ENCODE data around the gene ECT2.

The ECT2 gene

DNA sequence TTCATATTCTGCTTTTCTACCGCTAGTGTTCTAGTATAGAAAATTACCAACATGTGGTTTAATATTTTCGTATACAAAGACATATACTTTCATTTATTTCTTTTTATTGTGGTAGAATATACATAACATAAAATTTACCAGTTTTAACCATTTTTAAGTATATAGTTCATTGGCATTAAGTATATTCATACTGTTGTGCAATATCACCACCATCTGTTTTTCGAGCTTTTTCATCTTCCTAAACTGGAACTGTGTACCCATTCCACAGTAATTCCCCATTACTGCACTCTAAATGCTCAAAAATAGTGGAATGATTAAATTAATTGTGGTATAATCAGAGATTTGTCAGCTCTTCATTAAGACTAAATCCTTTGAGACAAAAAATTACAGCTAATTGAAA lies 62.9 kb downstream of the ECT2 start:
- no peak overlapping the region for H3K4me3 ChIP-seq (ENCODE audit: low read depth, low read length, poor library complexity, severe bottlenecking)
- H3K27me3 ChIP-seq (ENCODE audit: insufficient read depth, low read length), result no peaks in the 10 kb centered on the region
- no peaks in the 10 kb centered on the region for H3K9me2 ChIP-seq (ENCODE audit: low read depth, low read length)
- H4K20me1 ChIP-seq (ENCODE audit: insufficient read depth, low read length), result no peaks in the 10 kb centered on the region
- H3K4me1 ChIP-seq (ENCODE audit: insufficient read depth, low read length, severe bottlenecking), result no peaks in the 10 kb centered on the region
- no peak for TF ChIP-seq EZH2 (IDR thresholded peaks at IDR 0.05; ENCODE audit: borderline replicate concordance, low read length)
- no peaks in the 10 kb centered on the region for H3K79me2 ChIP-seq (ENCODE audit: insufficient read depth, low read length)
- peaks cover 74% of the 10 kb centered on the region for H3K36me3 ChIP-seq (ENCODE audit: insufficient read depth, low read length)
- no peak overlapping the region for H3K27ac ChIP-seq (ENCODE audit: low read depth, low read length, poor library complexity, severe bottlenecking)
- no peak overlapping the region for H3K9ac ChIP-seq (ENCODE audit: low read length)
- H3K4me2 ChIP-seq (ENCODE audit: low read length), result no peak overlapping the region
- H3K9me3 ChIP-seq (ENCODE audit: low read length), result no peaks in the 10 kb centered on the region
- no peak overlapping the region for H2AFZ ChIP-seq (ENCODE audit: low read length)
- H3F3A ChIP-seq (ENCODE audit: insufficient read depth, low read length), result no peaks in the 10 kb centered on the region

DNA sequence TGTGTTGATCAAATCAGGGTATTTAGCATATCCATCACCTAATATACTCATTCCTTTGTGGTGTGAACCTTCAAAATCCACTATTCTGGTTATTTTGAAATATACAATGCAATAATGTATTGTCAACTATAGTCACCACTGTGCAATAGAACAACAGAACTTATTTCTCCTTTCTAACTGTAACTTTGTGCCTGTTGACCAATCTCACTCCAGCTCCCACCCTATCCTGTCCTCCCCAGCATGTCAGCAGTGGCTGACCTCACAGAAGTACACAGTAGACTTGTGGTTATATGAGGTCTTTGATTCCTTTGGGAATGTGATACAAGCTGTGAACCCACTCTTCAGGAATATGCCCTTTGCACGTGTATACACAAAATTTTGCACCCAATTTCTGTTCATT lies 64.2 kb downstream of the ECT2 start:
- TF ChIP-seq, protein P1, sequence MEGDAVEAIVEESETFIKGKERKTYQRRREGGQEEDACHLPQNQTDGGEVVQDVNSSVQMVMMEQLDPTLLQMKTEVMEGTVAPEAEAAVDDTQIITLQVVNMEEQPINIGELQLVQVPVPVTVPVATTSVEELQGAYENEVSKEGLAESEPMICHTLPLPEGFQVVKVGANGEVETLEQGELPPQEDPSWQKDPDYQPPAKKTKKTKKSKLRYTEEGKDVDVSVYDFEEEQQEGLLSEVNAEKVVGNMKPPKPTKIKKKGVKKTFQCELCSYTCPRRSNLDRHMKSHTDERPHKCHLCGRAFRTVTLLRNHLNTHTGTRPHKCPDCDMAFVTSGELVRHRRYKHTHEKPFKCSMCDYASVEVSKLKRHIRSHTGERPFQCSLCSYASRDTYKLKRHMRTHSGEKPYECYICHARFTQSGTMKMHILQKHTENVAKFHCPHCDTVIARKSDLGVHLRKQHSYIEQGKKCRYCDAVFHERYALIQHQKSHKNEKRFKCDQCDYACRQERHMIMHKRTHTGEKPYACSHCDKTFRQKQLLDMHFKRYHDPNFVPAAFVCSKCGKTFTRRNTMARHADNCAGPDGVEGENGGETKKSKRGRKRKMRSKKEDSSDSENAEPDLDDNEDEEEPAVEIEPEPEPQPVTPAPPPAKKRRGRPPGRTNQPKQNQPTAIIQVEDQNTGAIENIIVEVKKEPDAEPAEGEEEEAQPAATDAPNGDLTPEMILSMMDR (IDR thresholded peaks at IDR 0.05; ENCODE audit: low read length), result no peak
- no peak for TF ChIP-seq EZH2 (IDR thresholded peaks at IDR 0.05; ENCODE audit: borderline replicate concordance, low read length)
- Histone ChIP-seq H3K9me2 (ENCODE audit: low read depth, low read length) (no peaks in the 10 kb centered on the region), H3K79me2 (ENCODE audit: insufficient read depth, low read length) (no peaks in the 10 kb centered on the region), H3K4me2 (ENCODE audit: low read length) (no peak overlapping the region), H3K36me3 (ENCODE audit: insufficient read depth, low read length) (peaks cover 72% of the 10 kb centered on the region), H3K4me1 (ENCODE audit: insufficient read depth, low read length, severe bottlenecking) (no peaks in the 10 kb centered on the region), H2AFZ (ENCODE audit: low read length) (no peak overlapping the region), H3K9me3 (ENCODE audit: low read length) (no peaks in the 10 kb centered on the region), H3K27ac (ENCODE audit: low read depth, low read length, poor library complexity, severe bottlenecking) (no peak overlapping the region), H4K20me1 (ENCODE audit: insufficient read depth, low read length) (no peaks in the 10 kb centered on the region), H3K9ac (ENCODE audit: low read length) (no peak overlapping the region), H3K4me3 (ENCODE audit: low read depth, low read length, poor library complexity, severe bottlenecking) (no peak overlapping the region), H3F3A (ENCODE audit: insufficient read depth, low read length) (no peaks in the 10 kb centered on the region), H3K27me3 (ENCODE audit: insufficient read depth, low read length) (no peaks in the 10 kb centered on the region)

DNA sequence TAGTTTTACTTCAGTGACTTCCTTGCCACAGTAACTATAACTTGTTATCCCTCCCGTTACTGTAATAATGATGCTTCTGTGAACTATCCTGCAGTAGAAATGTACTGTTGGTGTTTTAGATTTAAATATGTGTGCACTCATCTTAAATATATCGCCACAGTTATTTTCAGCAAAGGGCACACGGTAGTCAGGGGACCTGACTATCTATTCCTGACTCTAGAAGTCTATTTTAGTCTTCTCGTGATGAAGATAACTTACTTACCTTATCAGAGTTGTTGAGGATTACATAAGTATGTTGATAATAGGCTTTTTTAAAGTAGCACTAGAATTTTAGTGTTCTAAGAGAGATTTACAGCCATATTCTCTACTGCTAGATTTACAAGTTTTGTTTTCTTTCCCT lies 65.3 kb downstream of the ECT2 start:
- Histone ChIP-seq H2AFZ (ENCODE audit: low read length) (no peak overlapping the region), H3K36me3 (ENCODE audit: insufficient read depth, low read length) (peaks cover 76% of the 10 kb centered on the region), H3F3A (ENCODE audit: insufficient read depth, low read length) (no peaks in the 10 kb centered on the region), H3K79me2 (ENCODE audit: insufficient read depth, low read length) (no peaks in the 10 kb centered on the region), H3K9me3 (ENCODE audit: low read length) (no peaks in the 10 kb centered on the region), H3K4me2 (ENCODE audit: low read length) (no peak overlapping the region), H3K27ac (ENCODE audit: low read depth, low read length, poor library complexity, severe bottlenecking) (no peak overlapping the region), H4K20me1 (ENCODE audit: insufficient read depth, low read length) (no peaks in the 10 kb centered on the region), H3K9me2 (ENCODE audit: low read depth, low read length) (no peaks in the 10 kb centered on the region), H3K9ac (ENCODE audit: low read length) (no peak overlapping the region), H3K27me3 (ENCODE audit: insufficient read depth, low read length) (no peaks in the 10 kb centered on the region), H3K4me3 (ENCODE audit: low read depth, low read length, poor library complexity, severe bottlenecking) (no peak overlapping the region), H3K4me1 (ENCODE audit: insufficient read depth, low read length, severe bottlenecking) (no peaks in the 10 kb centered on the region)
- no peak for TF ChIP-seq EZH2 (IDR thresholded peaks at IDR 0.05; ENCODE audit: borderline replicate concordance, low read length)
- TF ChIP-seq, protein P1 (IDR thresholded peaks at IDR 0.05; ENCODE audit: low read length), result no peak

GRCh38 chr3:172816281-172816680 lies 65.8 kb downstream of the ECT2 start:
- Histone ChIP-seq H3K4me1 (ENCODE audit: insufficient read depth, low read length, severe bottlenecking) (no peaks in the 10 kb centered on the region), H3K9ac (ENCODE audit: low read length) (no peak overlapping the region), H3K79me2 (ENCODE audit: insufficient read depth, low read length) (no peaks in the 10 kb centered on the region), H3K27ac (ENCODE audit: low read depth, low read length, poor library complexity, severe bottlenecking) (no peak overlapping the region), H4K20me1 (ENCODE audit: insufficient read depth, low read length) (no peaks in the 10 kb centered on the region), H3K36me3 (ENCODE audit: insufficient read depth, low read length) (peaks cover 81% of the 10 kb centered on the region), H3K9me2 (ENCODE audit: low read depth, low read length) (no peaks in the 10 kb centered on the region), H3K27me3 (ENCODE audit: insufficient read depth, low read length) (no peaks in the 10 kb centered on the region), H3K4me3 (ENCODE audit: low read depth, low read length, poor library complexity, severe bottlenecking) (no peak overlapping the region), H3F3A (ENCODE audit: insufficient read depth, low read length) (no peaks in the 10 kb centered on the region), H2AFZ (ENCODE audit: low read length) (no peak overlapping the region), H3K4me2 (ENCODE audit: low read length) (no peak overlapping the region), H3K9me3 (ENCODE audit: low read length) (no peaks in the 10 kb centered on the region)
- no peak for TF ChIP-seq EZH2 (IDR thresholded peaks at IDR 0.05; ENCODE audit: borderline replicate concordance, low read length)
- TF ChIP-seq, protein P1 (IDR thresholded peaks at IDR 0.05; ENCODE audit: low read length), result no peak

Measured in OCI-LY1 (cell line).